AG20443 (cell line): ENCODE results near the gene WT1.

ENCODE experiments used
- DNase-seq: peaks from one replicate; pipeline ENCODE4 v3.0.0; 2012; ENCODE audit warnings: low spot score, mixed read lengths

The WT1 gene

DNA sequence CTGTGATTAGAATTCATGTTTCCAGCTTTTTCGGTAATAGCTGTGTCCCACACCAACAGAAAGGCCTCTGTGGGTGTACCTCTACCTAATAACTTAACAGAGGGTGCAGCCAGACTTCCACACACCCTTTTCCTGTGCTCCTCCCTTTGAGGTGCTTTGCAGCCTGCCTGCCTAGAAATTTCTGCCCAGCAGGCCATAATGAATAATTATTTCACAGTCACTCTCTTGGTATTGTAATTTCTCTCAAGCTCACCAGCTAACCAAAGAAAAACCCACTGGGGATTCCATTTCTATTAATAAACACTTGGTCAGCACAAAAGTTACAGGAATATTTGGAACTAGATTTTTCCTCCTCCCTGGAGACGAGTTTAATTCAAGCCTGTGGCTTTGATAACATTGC lies 13.3 kb downstream of the WT1 start:
- no peak for DNase-seq

DNA sequence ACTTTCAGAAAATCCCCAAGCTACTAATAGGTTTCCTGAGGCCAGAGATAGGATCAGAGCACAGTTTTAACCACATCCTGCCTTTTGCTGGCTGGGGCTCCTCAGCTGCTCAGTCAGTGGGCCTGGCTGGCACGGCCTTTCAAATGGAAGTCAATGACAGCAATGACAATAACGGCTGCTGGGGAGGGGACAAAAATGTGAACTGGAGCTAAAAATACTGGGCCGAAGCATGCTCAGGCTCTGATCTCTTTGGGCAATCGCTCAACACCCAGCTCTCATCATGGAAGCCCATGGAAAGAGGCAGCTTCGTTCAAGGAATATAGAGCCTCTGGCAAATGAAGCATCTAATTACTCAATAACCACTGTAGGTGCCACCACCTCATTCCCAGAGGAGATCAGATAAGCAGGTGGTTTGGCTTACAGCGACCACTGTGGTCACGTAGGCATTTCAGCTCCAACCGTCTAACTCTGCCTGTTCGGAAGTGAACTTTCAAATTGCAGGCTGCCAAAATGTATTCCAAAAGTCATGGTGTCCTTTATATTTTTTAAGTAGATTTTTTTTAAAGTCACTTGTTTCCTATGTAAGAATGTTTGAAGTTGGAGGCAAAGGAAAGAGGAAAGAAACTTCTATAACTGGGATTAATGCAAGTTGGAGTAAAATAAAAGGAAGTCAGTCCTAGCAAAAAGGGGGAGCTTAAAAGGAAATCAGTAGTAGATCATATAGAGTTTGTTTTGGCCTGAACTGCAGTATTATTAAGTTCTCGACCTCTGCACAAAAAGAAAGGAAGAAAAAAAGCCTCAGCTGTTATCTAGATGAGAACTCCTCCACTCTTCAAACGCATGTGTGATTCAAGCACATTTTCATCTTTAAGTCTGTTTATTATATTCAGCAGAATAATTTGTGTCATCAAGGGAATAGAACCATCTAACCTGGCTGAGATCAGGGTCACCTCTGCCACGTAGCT lies 14.1 kb downstream of the WT1 start:
- DNase-seq: no peak

DNA sequence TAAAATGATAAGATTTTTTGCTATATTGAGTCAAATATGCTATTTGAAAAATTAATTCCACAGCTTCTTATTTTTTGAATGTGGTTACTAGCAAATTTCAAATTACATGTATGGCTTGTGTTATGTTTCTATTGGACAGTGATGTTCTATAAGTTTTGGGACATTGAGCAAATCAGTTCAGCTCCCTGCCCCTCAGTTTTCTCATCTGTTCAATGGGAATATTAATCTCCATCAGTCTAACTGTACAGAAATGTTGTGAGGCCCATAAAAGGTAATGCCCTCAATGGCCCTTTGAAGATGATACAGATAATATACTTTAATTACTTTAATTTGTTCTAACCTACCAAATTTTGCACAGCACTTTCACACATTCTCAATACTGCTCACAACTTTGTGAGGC lies 15.2 kb downstream of the WT1 start:
- DNase-seq: no peak

DNA sequence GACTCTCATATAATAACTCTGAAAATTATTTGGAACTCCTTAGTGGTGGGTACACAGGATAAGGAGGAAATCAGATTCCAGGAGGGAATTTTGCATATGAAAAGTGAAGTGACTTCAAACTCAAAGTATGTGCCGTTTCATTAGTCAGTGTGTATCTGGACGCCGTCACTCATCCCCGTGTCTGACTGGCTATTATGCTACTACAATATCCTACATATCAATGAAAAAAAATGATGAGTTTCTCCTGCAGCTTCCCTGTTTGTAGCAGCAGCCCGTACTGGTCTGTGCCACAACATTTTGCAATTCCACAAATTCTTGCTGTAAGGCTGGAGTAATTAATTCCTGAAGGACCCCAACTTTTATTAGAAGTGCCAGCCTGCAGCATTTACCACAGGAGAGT lies 16.5 kb downstream of the WT1 start:
- no peak for DNase-seq

DNA sequence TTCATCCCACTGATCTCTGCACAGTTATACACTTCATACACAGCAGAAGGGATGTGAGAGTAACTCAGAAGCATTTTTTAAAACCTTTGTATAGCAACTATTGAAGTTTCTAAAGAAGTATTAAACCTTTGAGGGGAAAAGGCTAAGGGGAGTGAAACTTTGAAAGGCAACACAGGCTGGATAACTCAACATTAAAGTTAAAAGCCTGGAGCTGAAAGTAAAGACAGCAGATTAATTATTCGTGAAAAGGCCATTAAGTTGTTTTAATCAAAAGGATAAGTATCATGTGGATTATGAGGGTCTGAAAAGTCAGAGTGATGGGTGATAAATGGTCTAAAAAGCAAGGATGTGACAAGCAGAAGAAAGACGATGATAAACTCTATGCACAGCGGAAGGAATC lies 17.5 kb downstream of the WT1 start:
- DNase-seq: no peak

DNA sequence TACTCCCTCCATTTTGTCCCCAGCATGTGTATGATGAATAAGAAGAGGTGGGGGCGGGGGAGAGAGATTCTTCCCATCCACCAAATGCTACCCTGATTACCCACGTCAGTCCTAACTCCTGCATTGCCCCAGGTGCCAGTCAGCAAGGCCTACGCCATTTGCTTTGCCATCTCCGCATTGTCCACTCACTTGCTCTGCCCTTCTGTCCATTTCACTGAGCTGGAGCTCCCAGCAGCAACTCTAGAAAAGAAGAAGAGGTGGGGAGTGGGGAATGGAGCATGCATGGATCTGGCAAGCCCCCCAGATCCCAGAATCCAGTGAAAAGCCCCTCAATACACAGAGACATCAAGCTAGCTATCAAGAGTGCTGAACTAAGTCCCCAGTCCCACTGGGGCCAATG lies 19.0 kb downstream of the WT1 start:
- DNase-seq: no peak

DNA sequence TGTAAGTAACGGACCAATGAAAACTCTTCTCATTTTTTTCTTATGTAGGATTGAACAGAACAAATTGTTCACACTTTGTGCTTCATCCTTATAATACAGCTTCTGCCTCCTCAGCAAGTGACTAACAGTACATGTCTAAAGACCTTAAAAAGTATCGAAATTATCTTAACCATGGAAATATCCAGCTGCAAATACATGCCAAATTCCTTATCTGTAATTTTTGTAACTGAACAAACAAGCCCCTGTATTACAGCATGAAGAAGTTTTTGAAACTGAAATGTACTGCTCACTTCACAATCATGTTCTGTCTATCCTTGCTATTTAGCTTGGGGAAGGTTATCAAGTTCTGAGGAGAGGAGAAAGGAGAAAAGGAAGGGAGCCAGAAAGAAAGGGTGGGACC lies 20.4 kb downstream of the WT1 start:
- DNase-seq: no peak

DNA sequence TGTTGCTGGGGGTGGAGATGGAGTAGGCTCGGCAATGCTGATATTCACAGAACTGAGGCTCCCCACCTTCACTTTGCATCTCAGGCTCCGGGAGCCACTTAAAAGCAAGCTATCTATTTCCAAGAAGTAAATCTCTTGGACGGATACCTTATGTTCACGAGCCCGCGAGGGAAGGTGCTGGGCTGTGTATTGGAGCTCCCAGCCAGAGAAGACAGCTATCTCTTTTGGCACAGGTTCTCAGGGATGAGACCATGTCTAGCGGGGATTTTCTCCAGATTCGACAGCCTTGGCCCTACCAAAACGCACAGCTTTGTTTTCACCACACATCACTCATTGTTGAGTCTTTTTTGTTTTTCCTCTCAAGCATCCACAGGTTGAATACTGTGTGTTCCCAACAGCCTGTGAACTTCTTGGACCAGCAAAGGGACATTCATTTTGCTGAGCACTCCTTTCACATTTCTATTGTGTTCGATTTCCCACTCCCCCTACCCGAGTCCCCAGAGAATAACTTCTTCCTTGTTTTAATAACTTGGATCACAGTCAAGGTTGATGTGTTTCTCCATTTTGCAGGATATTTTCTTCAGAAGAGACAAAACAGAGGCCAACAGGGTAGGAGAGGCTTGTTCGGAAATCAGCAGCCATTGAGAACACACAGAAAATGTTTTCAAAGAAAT lies 23.3 kb downstream of the WT1 start:
- no peak for DNase-seq

DNA sequence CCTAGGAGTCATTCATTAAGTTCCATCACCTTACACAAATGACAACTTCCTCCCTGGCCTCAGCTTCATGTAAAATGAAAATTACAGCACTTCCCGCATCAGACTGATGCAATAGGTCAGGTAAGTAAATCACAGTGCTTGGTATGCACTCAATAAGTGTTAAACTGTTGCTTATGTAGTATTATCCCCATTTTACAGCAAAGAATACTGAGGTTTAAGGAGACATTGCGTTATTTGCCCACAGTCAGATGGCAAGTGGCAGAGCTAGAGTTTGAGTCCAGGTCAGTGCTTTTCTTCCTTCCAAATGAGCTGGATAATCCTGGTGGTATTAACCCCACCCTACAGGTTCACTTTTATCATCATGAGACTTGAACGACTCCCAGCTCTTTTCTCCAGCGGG lies 29.7 kb downstream of the WT1 start:
- DNase-seq: no peak

DNA sequence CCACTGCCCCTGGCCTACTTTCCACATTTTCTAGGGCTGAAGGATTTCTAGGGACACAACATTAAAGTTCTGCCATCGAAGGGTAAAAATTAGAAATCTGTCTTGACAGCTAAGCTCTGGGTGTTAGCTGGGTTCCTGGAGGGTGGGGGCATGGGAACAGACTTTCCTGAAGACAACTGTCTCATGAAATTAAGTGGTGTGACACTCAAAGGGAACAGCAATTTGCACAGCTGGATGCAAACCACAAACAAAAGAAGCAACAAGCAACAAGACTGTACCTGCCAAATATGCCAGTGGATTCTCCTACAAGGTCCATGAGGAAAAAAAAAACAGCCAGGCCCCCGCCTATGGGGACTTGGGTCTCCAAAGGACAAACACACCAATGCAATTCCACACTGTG lies 32.5 kb downstream of the WT1 start:
- DNase-seq: no peak

DNA sequence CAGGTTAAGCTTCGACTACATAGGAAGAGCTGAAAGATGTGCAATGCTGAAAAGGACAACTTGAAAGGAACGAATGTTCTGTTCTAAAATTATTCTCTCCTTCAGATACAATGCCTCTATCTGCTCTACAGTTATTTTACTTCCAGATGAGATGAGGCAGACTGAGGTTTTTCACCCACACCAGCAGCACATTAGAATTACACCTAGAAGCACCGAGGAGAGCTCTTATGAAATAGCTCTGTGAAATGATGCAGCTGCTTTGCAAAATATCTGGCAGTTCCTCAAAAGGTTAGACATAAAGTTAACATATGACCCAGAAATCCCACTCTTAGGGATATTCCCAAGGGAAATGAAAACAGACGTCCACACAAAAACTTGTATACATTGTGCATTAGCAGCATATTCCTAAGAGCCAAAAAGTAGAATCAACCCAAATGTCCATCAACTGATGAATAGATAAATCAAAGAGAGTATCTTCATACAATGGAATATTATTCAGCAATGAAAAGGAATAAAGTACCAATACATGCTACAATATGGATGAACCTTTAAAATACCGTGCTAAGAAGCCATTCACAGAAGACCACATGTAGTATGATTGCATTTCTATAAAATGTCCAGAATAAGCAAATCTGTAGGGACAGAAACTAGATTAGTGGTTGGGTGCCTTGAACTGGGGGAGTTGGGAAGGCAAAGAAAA lies 34.5 kb downstream of the WT1 start:
- no peak for DNase-seq

DNA sequence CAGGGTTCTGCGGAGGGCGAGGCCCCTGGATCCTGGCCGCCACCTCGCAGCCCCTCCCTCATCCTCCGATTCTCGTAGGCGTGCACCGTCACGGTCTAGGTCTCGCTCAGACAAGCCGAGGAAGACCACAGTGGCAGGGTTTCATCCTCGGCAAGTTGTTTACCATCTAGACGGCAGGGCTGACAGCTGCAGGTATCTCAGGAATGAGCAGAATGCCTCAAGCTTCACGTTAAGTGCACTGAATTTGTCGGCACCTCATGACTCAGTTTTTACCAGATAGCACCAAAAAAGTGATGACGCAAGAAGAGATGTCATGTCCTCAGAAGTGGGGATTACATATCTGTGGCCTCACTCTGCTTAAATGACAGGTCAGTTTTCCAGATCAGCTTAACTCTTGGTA lies 35.1 kb downstream of the WT1 start:
- no peak for DNase-seq

DNA sequence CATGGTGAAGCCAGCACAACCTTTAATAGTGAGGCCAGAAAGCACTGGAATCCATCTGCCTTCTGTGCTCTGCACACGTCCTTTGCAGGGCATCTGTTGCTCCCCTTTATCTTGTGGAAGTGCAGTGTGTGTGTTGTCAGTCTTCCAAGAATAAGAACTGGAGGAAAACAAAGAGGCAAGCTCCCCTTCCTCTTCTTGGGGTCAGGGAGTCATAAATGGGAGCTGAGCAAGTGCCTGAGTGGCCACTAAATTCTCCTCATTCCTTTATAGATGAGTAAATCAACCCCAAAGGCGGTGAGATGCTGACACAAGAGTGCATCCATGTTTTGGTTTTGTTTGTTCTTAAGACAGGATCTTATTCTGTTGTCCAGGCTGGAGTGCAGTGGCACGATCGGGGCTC lies 38.3 kb downstream of the WT1 start:
- DNase-seq: no peak

DNA sequence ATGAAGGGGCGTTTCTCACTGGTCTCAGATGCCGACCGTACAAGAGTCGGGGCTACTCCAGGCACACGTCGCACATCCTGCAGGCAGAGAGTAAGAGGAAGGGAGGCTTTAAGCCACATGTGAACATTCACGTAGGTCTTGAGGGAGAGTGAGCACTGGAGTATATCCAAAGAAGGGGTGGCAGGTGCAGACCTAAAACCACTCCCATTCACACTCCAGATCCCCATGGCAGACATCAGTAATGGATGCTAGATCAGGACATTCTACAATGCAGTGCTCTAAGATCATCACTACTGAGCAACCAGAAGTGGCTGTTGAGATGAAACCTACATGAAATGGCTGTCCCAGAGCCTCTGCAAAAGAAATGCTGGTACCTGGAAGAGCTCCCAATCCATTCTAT lies 39.0 kb downstream of the WT1 start:
- no peak for DNase-seq

DNA sequence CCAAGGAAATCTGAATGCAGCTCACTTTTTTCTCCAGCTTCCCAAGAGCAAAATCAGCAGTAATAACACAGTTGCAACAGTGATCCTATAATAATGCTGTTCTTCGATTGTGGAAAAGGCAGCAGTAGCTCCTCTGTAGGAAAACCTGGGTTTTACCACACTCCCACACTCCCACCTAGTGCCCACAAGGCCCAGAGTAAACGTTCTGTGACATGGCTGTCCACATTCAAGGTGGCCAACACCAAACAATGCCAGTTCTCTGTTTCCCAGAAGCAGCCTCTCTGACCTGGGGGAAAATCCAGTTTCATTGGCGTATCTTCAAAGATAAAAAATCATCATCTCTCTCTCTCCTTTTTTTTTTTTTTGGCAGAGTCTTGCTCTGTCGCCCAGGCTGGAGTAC lies 40.2 kb downstream of the WT1 start:
- no peak for DNase-seq

DNA sequence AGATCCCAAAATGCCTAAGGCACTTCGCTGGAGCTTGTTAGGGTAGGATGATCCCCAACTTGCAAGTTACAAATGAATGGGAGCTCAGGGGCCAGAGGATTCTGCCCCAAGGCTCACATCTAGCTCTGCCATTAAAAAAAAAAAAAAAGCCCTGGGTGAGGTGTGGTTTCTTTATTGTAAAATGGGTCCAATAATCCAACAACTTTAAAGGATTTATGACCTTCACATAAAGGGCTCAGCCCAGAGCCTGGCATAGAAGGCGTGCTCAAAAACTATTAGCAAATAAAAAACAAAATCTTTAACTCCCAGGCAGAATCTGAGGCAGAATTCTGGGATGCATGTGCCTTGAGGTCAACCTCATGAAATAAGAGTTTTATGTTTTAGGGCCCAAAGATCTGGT lies 42.5 kb downstream of the WT1 start:
- DNase-seq: no peak

DNA sequence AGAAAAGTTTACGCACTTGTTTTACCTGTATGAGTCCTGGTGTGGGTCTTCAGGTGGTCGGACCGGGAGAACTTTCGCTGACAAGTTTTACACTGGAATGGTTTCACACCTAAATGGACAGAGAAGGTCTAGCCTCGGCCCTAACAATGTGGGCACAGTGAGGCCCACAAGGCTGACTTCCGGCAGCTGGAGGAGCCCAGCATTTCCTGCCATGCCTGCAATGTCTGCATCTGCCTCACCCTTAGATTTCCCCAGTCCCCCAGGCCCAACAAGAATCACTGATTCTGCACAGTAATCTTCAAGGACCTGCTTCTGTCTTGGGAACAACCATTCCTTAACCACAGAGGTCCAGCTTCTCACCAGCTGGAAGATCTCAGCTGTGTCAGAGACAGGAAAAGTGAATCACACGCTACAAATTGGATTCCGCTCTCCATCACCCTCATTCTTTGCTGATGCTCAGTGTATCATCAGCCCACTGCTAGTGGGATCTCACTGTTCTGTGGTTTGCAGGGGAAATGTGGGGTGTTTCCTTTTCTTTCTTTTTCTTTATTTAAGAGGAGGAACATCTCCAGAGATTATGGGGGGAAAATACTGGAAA lies 43.3 kb downstream of the WT1 start:
- peak; percentile 21 for DNase-seq

DNA sequence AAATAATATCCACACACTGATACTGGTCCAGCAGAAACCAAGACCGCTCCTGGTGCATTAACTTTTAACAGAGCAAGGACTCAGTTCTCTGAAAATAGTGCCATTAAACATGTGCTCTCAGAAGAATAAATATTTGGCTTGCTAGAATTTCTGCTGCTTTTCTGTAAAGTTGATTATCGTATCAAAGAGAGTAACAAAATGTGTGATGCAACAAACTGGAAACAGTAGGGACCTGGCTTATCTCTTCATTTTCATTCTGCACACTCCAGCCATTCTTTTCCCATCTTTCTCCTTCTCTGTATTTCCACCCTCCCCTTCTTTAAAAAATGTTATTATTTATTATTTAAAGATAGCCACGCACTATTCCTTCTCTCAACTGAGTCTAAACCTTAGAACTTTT lies 43.9 kb downstream of the WT1 start:
- no peak for DNase-seq

DNA sequence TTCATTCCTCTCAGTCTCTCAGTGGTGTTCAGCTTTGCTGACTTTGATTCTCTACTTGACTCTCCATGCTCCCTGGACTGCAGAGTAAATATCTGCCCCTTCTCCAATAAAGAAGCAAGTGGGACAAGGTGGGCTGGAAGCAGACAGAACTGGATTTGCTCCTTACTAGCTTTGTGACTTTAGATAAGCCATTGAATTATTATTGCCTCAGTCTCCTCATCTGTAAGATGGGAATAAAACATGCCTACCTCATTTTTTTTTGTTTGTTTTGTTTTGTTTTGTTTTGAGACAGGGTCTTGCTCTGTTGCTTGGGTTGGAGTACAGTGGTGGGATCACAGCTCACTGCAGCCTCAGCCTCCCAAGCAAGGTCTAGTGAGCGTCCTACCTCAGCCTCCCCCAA lies 44.6 kb downstream of the WT1 start:
- DNase-seq: no peak

DNA sequence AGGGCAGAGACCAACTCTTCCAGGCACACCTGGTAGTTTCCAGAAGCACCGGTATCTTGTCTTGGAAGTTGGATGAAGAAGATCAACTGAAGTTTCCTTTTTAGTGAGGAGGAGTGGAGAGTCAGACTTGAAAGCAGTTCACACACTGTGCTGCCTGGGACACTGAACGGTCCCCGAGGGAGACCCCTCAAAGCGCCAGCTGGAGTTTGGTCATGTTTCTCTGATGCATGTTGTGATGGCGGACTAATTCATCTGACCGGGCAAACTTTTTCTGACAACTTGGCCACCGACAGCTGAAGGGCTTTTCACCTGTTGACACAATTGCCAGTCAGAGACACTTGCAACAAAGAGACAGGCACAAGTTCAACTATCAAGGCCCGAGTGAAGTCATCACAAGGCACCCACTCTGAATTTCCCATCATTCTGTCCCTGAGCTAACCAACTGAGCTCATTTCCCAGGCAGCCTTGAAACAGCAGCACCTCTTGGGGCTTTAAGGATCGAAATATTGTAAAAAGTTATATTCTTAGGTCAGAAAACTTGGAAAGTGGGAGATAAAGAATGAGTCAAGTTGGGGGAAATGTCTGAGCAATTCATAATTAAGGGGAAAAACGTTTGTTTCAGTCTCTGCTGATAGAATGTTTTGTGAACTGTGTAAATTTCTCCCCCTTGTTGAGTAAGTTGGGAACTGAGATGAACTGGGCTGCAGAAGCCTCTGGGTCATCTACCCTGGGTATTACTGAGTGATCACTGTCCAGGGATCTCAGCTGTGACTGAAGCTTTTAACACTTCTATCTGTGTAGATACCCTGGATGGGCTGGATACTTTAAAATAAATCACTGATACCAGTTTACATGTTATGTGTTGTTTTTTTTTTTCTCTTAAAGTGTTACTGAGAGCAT lies 46.2 kb downstream of the WT1 start:
- no peak for DNase-seq

DNA sequence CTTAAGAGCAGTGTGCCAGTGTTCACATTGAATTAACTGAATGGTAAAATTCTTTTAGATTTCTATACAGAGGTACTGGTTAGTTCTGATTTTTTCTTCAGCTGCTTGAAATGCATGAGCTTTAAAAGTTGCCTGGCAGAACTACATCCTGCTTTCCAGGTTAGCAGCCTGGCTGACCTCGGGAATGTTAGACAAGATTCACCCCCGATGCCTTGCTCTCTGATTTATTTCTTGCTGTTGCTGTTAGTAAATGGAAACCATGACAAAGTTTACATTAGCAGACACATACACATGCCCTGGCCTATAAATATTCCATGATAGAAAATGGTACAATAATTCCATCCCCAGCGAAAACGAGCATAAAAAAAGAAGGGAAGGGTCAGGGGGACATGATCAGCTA lies 47.0 kb downstream of the WT1 start:
- DNase-seq: no peak

DNA sequence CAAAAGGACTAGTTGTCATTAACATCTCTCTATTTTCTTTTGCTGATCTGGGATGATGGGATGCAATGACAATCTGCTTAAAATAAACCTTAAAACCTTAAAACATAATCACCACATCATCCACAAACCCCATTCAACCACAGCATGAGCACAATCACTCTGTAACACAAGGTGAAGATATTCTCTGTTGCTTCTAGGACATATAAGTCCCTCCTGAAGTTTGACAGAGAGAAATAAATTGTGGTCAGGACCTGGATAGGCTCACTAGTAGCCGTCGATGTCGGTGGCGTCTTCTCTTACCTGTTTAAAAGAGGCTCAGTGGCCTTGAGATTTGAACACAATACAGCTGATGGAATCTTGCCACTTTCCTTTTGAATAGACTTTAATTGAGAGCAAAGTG lies 47.9 kb downstream of the WT1 start:
- DNase-seq: no peak
